ENCODE data around the gene CHRNB1. TPM values are rescaled to one million over a fixed set of nuclear protein-coding genes. Genes with fewer than 3 reads are reported as not detected.

CHRNB1 gene
- total RNA-seq, 2 donors from 2014 or later = 12.4 to 13.8 TPM

- no peak for DNase-seq
Measured at GRCh38 chr17:7432296-7432695, 12.6 kb upstream of the CHRNB1 start.

DNA sequence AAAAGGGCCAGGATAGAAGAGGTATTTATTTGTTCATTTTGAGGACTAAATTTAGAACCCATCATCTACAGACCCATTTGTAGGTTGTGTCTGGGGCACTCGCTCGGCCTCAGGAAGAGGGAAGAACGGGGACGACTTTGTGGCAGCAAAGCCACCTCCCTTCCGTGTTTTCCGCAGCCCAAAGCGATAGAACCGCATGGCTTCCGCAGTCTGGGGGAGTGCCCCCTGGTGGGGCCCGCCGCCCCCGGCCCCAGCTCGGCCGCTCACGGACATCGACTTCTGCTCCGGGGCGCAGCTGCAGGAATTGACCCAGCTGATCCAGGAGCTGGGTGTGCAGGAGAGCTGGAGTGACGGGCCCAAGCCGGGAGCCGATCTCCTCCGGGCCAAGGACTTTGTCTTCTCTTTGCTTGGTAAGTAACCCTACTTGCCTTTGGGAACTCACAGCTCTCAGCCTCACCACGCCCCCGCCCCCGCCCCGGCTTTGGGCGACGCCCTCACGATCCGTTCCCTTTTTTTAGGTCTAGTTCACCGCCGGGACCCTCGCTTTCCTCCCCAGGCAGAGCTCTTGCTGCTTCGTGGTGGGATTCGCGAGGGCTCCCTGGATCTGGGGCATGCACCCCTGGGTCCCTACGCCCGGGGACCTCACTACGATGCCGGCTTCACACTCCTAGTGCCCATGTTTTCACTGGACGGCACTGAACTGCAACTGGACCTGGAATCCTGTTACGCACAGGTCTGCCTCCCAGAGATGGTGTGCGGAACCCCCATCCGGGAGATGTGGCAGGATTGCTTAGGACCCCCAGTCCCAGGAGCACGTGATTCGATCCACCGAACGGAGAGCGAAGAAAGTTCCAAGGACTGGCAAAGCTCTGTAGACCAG, 8.9 kb upstream of the CHRNB1 start:
- intact Hi-C loops (cut with DNase I) = loop anchor here (2.0 to 10.0 kb wide), 5 partner anchors 31 to 129 kb away; partner anchors contain the start of genes SENP3 (in 2 of the 2), TMEM256 (in 1 of the 2) and TMEM95 (in 1 of the 2)
- DNase-seq = peak; percentile 47
- ATAC-seq = peak in 1 of 2 donors; percentile 5

More at GRCh38 chr17:7432296-7432695, 12.6 kb upstream of the CHRNB1 start:
- no peak for ATAC-seq
- intact Hi-C loops (cut with DNase I) = loop anchor here in 1 of 2 donors (10.0 kb wide), 1 partner anchor 133 kb away; the partner anchor contains the start of gene SENP3

DNA sequence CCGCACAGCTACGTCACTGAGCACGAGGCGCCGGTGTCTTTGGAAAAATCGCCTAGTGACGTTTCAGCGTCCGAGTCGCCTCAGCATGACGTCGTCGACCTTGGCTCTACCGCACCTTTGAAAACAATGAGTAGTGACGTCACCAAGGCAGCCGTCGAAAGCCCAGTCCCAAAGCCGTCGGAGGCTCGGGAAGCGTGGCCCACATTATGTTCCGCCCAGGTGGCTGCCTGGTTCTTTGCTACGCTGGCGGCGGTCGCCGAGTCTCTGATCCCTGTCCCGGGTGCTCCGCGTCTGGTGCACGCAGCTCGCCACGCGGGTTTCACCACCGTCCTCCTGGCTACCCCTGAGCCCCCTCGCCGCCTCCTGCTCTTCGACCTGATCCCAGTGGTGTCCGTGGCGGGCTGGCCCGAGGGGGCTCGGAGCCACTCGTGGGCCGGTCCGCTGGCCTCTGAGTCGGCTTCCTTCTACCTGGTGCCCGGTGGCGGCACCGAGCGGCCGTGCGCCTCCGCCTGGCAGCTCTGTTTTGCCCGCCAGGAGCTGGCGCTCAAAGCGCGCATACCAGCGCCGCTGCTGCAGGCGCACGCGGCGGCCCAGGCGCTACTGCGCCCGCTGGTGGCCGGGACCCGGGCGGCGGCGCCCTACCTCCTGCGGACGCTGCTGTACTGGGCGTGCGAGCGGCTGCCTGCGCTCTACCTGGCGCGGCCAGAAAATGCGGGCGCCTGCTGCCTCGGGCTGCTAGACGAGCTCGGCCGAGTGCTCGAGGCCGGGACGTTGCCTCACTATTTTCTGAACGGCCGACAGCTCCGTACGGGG, 8.1 kb upstream of the CHRNB1 start:
- intact Hi-C loops (cut with DNase I) = loop anchor here (5.0 to 10.0 kb wide), 4 partner anchors 51 to 128 kb away; partner anchors contain the start of genes SENP3 (in 2 of the 2) and TMEM95 (in 1 of the 2)
- DNase-seq = peak; percentile 83
- peak; percentile 76 to 78 for ATAC-seq

DNA sequence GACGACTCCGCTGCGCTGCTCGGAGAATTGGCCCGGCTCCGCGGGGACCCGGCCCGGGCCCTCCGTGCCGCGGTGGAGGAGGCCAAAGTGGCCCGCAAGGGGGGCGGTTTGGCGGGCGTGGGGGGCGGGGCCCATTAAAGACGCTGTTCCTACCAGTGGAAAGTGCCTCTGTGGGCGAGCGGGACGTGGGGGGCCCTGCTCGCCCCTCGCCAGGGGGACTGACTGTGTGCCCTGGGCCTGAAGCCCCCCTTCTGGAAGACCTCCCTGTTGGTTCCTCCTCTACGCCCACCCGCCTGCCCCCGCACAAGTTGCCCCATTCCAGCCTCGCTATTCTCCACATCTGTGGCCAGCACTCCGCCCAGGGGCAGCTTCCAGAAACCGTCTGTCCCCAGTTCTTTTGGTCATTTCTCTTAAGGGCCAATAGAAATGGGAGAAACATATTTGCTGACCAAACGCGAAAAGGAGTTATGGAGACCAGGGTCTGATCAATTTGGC, 7.4 kb upstream of the CHRNB1 start:
- DNase-seq = peak; percentile 46
- intact Hi-C loops (cut with DNase I) = loop anchor here (5.0 to 10.0 kb wide), 4 partner anchors 50 to 127 kb away; partner anchors contain the start of genes SENP3 (in 2 of the 2) and TMEM95 (in 1 of the 2)
- ATAC-seq = no peak

DNA sequence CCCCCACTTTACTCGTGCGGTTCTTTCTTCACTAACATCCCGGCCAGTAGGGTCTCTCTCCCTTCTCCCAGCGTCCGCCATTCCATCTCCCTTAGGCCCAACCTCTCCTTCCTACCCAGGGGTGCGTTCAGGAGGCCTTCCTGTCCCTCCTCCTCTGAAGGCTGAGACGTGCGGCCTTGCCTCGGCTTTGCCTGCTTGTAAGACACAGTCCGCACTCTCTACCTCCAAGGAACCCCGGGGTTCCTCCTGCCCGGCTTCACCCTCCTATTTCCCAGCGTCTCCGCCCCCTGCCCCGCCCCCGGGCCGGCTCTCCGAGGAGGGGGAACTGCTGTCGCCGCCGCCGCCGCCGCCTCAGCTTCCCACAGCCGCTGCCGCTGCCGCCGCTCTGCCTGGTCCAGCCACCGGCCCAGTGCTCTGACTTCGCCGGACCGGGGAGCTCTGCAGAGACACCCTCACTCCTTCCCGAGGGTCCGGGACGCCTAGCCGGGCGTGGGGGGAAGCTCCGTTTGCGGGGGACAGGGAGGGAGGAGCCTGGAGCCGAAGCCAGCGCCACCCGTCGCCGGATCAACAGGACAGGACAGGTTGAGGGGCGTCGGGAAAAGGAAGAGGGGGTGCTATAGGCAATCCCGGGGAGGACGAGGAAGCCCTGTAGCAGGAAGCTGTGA, 6.8 kb upstream of the CHRNB1 start:
- peak; percentile 8 to 27 for ATAC-seq
- peak; percentile 84 for DNase-seq
- intact Hi-C loops (cut with DNase I) = loop anchor here (5.0 to 10.0 kb wide), 4 partner anchors 49 to 127 kb away; partner anchors contain the start of genes SENP3 (in 2 of the 2) and TMEM95 (in 1 of the 2)

DNA sequence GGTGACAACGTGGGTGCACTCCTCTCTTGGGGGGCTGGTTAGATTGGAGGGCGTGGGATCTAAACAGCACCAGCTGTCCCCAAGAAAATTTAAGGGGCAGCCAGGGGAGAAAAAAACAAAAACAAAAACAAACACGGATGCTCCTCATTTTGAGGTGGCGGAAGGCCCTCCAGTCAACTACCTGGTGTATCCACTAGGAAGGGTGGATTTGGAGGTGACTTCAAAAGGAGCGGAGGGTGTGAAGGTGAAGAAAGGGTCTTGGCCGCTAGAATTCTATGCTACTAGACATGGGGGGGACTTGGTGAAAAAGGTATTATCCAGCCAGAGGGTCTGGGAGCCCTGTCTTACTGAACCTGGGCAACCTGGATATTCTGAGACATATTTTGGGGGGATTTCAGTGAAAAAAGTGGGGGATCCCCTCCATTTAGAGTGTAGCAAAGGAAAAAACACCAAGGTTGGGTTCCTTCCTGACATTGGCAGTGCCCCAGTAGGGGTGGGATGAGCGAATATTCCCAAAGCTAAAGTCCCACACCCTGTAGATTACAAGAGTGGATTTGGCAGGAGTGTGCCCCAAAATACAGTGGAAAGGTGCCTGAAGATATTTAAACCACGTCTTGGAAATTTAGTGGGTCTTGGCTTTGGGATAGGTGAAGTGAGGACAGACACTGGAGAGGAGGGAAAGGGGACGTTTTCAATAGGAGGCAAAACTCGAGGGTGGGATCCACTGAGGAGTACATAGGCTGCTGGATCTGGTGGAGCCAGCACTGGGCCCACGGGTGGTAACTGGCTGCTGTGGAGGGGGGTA, 6.0 kb upstream of the CHRNB1 start:
- intact Hi-C loops (cut with DNase I) = loop anchor here (5.0 to 10.0 kb wide), 4 partner anchors 48 to 126 kb away; partner anchors contain the start of genes SENP3 (in 2 of the 2) and TMEM95 (in 1 of the 2)
- DNase-seq (no peak), ATAC-seq (no peak)

DNA sequence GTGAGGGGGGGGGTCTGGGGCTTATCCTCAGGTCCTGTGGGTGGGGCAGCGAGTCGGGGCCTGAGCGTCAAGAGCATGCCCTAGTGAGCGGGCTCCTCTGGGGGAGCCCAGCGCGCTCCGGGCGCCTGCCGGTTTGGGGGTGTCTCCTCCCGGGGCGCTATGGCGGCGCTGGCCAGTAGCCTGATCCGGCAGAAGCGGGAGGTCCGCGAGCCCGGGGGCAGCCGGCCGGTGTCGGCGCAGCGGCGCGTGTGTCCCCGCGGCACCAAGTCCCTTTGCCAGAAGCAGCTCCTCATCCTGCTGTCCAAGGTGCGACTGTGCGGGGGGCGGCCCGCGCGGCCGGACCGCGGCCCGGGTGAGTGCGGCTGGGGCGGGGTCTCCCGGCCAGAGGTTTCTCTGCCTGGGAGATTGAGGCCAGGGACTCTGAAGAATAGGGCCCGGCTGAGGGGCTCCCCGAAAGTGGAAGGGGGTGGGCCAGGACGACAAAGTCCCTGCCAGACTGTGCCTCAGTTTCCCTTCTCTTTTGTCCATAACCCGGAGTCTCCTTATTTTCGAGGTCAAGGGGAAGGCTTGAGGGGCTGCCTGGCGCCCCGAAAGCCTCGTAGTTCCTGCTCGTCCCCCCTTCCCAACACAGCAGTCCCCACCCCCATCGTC, 5.3 kb upstream of the CHRNB1 start, which contains the start of gene FGF11:
Gene FGF11 (plus strand): TSS at position 51 of the 651 bp plus-strand sequence. CDS start 109 bp downstream, at position 160.
- DNase-seq = no peak
- intact Hi-C loops (cut with DNase I) = loop anchor here (2.0 to 10.0 kb wide), 5 partner anchors 45 to 125 kb away; partner anchors contain the start of genes SENP3 (in 2 of the 2), POLR2A (in 1 of the 2) and TMEM95 (in 1 of the 2)
- ATAC-seq = no peak

DNA sequence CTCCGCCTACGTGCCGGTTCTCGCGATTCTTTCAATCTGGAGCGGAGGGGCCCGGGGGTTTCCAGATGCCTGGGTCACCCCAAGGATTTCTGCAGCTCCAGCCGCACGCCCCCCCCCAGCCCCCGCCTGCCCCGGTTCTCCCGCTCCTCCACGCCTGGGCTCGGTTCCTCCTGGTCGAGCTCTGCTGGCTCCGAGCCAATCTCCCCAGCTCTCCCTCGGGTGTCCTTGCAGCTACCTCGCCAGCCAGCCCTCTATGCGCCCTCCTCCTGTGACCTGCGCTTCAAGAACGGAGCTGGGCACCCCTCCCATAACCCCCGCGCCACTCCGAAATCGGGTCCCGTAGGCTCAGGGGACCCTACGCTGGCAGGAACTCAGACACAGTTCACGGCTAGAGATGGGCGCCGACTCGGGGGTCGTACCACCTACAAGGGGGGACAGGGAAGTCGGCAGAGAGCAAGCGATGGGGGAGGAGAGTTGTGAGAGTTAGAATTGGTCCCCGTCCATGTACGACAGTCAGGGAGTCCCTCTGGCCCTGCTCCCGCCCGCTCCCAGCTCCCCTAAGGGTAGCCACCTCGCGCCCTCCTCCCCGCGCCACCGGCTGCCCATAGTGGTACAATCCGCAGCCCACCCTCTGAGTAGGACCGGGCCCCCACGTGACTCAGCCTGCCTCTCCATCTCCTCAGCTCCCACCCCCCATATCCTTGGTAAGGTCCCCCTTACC, 4.6 kb upstream of the CHRNB1 start:
- intact Hi-C loops (cut with DNase I) = loop anchor here in 1 of 2 donors (2.0 kb wide), 1 partner anchor 45 kb away; the partner anchor contains the start of gene POLR2A
- ATAC-seq (peak; percentile 3 to 4), DNase-seq (peak; percentile 79)

DNA sequence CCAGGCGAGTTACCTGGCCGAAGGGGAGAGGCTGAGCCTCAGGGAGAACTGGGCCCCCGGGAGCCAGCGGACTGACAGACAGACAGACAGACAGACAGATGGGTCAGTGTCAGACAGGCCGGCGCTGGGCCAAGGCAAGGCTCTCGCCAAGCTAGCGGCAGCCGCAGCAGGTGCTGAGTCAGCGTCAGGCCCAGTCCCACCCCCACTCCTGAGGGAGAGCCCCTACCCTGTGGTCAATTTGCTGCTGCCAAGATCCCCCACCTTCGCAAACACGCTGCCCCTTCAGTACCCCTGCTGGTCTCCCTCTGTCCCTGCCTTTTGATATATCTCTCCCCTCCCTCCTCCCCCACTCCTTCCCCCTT, 4.0 kb upstream of the CHRNB1 start:
- DNase-seq (peak; percentile 70), ATAC-seq (peak in 1 of 2 donors; percentile 27)
- intact Hi-C loops (cut with DNase I) = loop anchor here in 1 of 2 donors (2.0 kb wide), 1 partner anchor 44 kb away; the partner anchor contains the start of gene POLR2A

- no peak for DNase-seq
- intact Hi-C loops (cut with DNase I) = loop anchor here in 1 of 2 donors (2.0 kb wide), 1 partner anchor 44 kb away; the partner anchor contains the start of gene POLR2A
- ATAC-seq = no peak
Measured at GRCh38 chr17:7441266-7441665, 3.6 kb upstream of the CHRNB1 start.

- intact Hi-C loops (cut with DNase I) = no loop called here
- ATAC-seq (no peak), DNase-seq (no peak)
Measured at GRCh38 chr17:7442142-7442541, 2.7 kb upstream of the CHRNB1 start.

GRCh38 chr17:7443499-7444485, 1.1 kb upstream of the CHRNB1 start:
- intact Hi-C loops (cut with DNase I) = no loop called here
- no peak for DNase-seq
- ATAC-seq = no peak

DNA sequence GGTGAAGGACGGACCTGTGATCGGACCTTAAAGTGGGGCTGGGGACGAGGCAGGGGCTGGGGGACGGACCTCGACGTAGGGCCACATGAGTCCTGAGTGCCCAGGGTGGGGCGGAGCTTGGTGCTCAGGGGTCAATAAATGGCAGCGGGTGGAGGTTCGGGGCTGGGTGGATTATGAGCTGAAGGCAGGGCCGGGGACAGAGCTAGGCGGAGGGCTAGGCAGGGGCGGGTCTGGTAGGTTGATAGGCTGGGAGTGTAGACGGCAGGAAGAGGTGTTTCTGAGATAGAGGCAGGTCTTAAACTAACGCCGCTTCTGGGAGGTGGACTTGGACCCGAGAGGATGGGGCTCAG, 733 bp downstream of the CHRNB1 start:
- ATAC-seq (peak; percentile 42 to 56), DNase-seq (no peak)
- intact Hi-C loops (cut with DNase I) = no loop called here

DNA sequence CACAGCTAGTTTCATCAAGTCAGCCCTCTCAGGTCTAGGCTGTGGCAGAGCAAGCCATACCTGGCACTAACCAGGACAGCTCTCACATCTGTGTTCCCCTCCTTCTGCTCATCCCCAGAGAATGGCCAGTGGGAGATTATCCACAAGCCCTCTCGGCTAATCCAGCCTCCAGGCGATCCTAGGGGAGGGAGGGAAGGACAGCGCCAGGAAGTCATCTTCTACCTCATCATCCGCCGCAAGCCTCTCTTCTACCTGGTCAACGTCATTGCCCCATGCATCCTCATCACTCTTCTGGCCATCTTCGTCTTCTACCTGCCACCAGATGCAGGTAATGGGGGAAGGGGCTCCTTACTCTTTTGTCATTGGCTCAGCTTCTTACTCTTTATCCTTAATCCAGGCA, 3.6 kb downstream of the CHRNB1 start:
- ATAC-seq (no peak), DNase-seq (no peak)
- intact Hi-C loops (cut with DNase I) = no loop called here

DNA sequence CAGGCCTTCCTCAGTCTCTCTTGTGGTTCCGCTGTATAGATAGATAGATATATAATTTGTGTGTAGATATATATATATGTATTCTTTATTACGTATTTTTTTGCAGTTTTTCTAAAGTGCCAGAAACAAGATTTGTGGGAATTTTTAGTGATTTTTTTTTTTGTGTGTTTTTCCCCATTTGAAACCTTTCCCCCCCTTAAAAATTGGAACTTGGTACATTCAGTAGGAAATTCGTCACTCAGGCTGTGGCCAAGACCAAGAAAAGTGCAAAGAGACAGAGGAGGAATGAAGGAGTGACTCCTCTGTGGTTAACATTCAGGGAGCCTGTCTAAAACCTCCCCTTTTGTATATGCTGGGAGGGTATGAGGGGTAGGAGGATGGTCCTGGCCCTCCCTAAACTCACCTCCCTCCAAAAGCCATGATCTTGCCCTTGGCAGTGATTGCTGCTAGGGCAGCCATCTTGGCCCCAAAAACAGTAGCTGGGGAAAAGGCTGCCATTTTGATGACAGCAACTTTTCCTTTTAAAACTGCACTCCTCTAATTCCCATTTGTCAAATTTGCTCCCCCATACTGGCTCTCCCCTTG, 15.2 kb downstream of the CHRNB1 start:
- DNase-seq (no peak), ATAC-seq (no peak)
- intact Hi-C loops (cut with DNase I) = no loop called here

Measured in left cardiac atrium (tissue), 4 donors.